ENCODE results near the gene CST7. TPM values are rescaled to one million over a fixed set of nuclear protein-coding genes. Genes with fewer than 3 reads are reported as not detected.

The CST7 gene
- total RNA-seq, 1 experiment from 2014 or later: not detected

- no peak overlapping the region for H3K4me3 Mint-ChIP-seq
- peaks cover 10% of the 10 kb centered on the region for H3K27me3 Mint-ChIP-seq (ENCODE audit: low read depth)
- Histone ChIP-seq H3K4me1 (ENCODE audit: insufficient read depth, low read length) (no peaks in the 10 kb centered on the region), H2AFZ (ENCODE audit: low read length) (no peak overlapping the region), H3K23ac (ENCODE audit: insufficient read length, low read depth, low read length) (no peak overlapping the region), H3T11ph (ENCODE audit: low read length) (no peak overlapping the region), H2BK15ac (ENCODE audit: low read depth, low read length) (no peak overlapping the region), H2BK20ac (ENCODE audit: low read depth, low read length, poor library complexity, severe bottlenecking) (no peak overlapping the region), H4K8ac (replicated peaks; ENCODE audit: insufficient read length, low read depth, low read length) (no peak overlapping the region), H3K79me2 (ENCODE audit: insufficient read depth, low read length) (no peaks in the 10 kb centered on the region), H4K5ac (ENCODE audit: insufficient read length, low read depth, low read length) (no peak overlapping the region), H3K27ac (ENCODE audit: insufficient read length, low read depth, low read length) (no peak overlapping the region), H3K27me3 (ENCODE audit: insufficient read depth, low read length) (no peaks in the 10 kb centered on the region), H3K14ac (ENCODE audit: insufficient read depth, low read length) (no peak overlapping the region; the same call in 1 of the 2 replicates), H2AK5ac (ENCODE audit: insufficient read length, low read length) (no peak overlapping the region), H4K91ac (ENCODE audit: insufficient read length, low read depth, low read length) (no peak overlapping the region), H2BK12ac (ENCODE audit: insufficient read length, low read depth, low read length) (no peak overlapping the region), H3K9ac (ENCODE audit: extremely low read depth, insufficient read length, low read length) (no peak overlapping the region), H3K18ac (ENCODE audit: insufficient read length, low read depth, low read length) (no peak overlapping the region), H4K20me1 (ENCODE audit: control insufficient read depth, insufficient read depth, insufficient read length) (no peaks in the 10 kb centered on the region), H3K79me1 (ENCODE audit: insufficient read depth, low read depth, low read length, poor library complexity, severe bottlenecking) (no peaks in the 10 kb centered on the region), H3K4ac (ENCODE audit: low read depth, low read length) (no peak overlapping the region), H2BK120ac (ENCODE audit: low read depth, low read length, poor library complexity, severe bottlenecking) (no peak overlapping the region), H2BK5ac (ENCODE audit: insufficient read length, low read length) (no peak overlapping the region), H3K56ac (ENCODE audit: insufficient read length, low read depth, low read length) (no peak overlapping the region), H3K4me2 (ENCODE audit: insufficient read depth, insufficient read length, low read length) (no peak overlapping the region), H3K23me2 (ENCODE audit: insufficient read length, low read depth, low read length, poor library complexity, severe bottlenecking) (no peaks in the 10 kb centered on the region), H3K9me3 (ENCODE audit: control insufficient read depth, low read depth, low read length) (no peaks in the 10 kb centered on the region)
- WGBS (ENCODE audit: extremely low coverage, insufficient read length, low lambda C conversion rate): no CpG with 5 or more reads among the region's 12 CpGs
- peaks cover 4 to 6% of the 10 kb centered on the region in 2 experiments; a peak in 2 of 5 replicates for H3K9me3 Mint-ChIP-seq
- H3K27ac Mint-ChIP-seq: peak overlapping the region in 1 of 3 experiments; percentile 76; a peak in 1 of 7 replicates
- H3K36me3 Mint-ChIP-seq (ENCODE audit: insufficient read depth in 1 of 3, low read depth in 3 of 3): no peaks in the 10 kb centered on the region; a peak in 1 of 7 replicates
- TF ChIP-seq, protein P1, sequence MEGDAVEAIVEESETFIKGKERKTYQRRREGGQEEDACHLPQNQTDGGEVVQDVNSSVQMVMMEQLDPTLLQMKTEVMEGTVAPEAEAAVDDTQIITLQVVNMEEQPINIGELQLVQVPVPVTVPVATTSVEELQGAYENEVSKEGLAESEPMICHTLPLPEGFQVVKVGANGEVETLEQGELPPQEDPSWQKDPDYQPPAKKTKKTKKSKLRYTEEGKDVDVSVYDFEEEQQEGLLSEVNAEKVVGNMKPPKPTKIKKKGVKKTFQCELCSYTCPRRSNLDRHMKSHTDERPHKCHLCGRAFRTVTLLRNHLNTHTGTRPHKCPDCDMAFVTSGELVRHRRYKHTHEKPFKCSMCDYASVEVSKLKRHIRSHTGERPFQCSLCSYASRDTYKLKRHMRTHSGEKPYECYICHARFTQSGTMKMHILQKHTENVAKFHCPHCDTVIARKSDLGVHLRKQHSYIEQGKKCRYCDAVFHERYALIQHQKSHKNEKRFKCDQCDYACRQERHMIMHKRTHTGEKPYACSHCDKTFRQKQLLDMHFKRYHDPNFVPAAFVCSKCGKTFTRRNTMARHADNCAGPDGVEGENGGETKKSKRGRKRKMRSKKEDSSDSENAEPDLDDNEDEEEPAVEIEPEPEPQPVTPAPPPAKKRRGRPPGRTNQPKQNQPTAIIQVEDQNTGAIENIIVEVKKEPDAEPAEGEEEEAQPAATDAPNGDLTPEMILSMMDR (conservative IDR thresholded peaks at IDR 0.05): no peak
- peaks cover 6 to 15% of the 10 kb centered on the region in 2 experiments for H3K4me1 Mint-ChIP-seq
- peak; percentile 21 for DNase-seq
These were observed 3.5 kb downstream of the CST7 start for GRCh38 chr20:24952376-24953208.
